DMS 273 (cell line): ENCODE results near the gene AMOTL2.
A peak's percentile ranks its signal among the peaks of the same experiment; 100 is the strongest.

ENCODE experiments used
- DNase-seq: peaks from one replicate; lab custom pipeline; 2025; ENCODE audit not compliant: unreplicated experiment; lab: John Stamatoyannopoulos, UW

AMOTL2 gene

GRCh38 chr3:134366928-134367811 lies 7.1 kb downstream of the AMOTL2 start:
- DNase-seq: peak; percentile 37

GRCh38 chr3:134366221-134366927 lies 7.9 kb downstream of the AMOTL2 start:
- no peak for DNase-seq

- DNase-seq: no peak
Observed at GRCh38 chr3:134365766-134366065, 8.5 kb downstream of the AMOTL2 start.

GRCh38 chr3:134364936-134365765 lies 9.1 kb downstream of the AMOTL2 start:
- peak; percentile 52 for DNase-seq

GRCh38 chr3:134364061-134364935 lies 9.9 kb downstream of the AMOTL2 start:
- DNase-seq: peak; percentile 90

- DNase-seq: no peak
Observed at GRCh38 chr3:134363381-134363755, 10.9 kb downstream of the AMOTL2 start.

GRCh38 chr3:134362670-134363380 lies 11.4 kb downstream of the AMOTL2 start:
- no peak for DNase-seq

GRCh38 chr3:134362221-134362620 lies 12.0 kb downstream of the AMOTL2 start:
- no peak for DNase-seq

- no peak for DNase-seq
Observed at GRCh38 chr3:134361162-134361835, 12.9 kb downstream of the AMOTL2 start.

- no peak for DNase-seq
Observed at GRCh38 chr3:134360046-134360445, 14.2 kb downstream of the AMOTL2 start.

GRCh38 chr3:134359121-134360010 lies 14.9 kb downstream of the AMOTL2 start:
- peak; percentile 88 for DNase-seq

GRCh38 chr3:134357914-134358811 lies 16.1 kb downstream of the AMOTL2 start:
- DNase-seq: peak; percentile 73

- DNase-seq: no peak
Observed at GRCh38 chr3:134357261-134357913, 16.9 kb downstream of the AMOTL2 start.

GRCh38 chr3:134356411-134357040 lies 17.7 kb downstream of the AMOTL2 start:
- DNase-seq: no peak

GRCh38 chr3:134355416-134355815 lies 18.8 kb downstream of the AMOTL2 start:
- no peak for DNase-seq

- no peak for DNase-seq
Observed at GRCh38 chr3:134354612-134355251, 19.5 kb downstream of the AMOTL2 start.
